ENCODE measurements around the gene TENM3. TPM values are rescaled to one million over a fixed set of nuclear protein-coding genes. Genes with fewer than 3 reads are reported as not detected.

TENM3 gene
- total RNA-seq, 2 experiments from 2014 or later = not detected

DNA sequence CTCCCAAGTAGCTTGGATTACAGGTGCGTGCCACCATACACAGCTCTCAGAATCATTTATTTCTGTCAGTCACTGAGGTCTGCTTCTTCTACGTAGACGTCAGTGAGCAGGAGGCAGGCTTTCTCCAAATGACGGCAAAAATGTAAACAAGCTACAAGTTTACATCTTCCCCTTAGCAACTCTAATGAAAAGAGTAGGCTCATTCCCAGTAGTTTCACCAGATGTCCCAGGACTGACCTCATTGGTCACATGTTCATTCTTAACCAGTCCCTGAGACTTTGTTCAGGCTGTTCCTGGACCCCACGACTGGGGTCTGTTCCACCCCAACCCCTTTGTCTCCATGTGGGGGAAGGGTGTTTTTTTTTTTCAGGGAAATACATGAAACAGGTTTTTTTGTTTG, 67.1 kb downstream of the TENM3 start:
- CTCF ChIA-PET = no interaction called here
- H3K9me3 Mint-ChIP-seq = peaks cover 7% of the 10 kb centered on the region
- no peak overlapping the region for H3K4me3 Mint-ChIP-seq
- DNase-seq = no peak
- no peaks in the 10 kb centered on the region for H3K4me1 Mint-ChIP-seq (ENCODE audit: low read depth)
- H3K27me3 Mint-ChIP-seq (ENCODE audit: low read depth) = no peaks in the 10 kb centered on the region
- intact Hi-C loops (cut with micrococcal nuclease) = no loop called here
- no peaks in the 10 kb centered on the region for H3K36me3 Mint-ChIP-seq (ENCODE audit: low read depth)
- H3K27ac Mint-ChIP-seq = no peak overlapping the region

DNA sequence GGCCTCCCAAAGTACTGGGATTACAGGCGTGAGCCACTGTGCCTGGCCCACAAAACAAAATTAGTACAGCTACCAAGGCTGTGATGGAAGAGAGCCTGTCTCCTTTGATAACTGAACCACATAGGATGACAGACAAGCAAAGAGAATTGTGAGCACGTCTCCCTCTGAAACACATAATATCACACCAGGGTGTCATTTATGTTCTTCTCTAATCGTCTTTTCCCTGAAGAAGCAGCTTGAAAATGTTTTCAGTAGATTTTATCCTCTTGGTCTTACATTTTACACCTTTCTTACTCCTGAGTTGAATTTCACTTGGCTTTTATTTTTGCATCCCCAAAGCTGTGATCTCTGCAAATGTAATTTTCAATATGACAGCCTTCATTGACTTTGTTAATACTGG, 67.8 kb downstream of the TENM3 start:
- intact Hi-C loops (cut with micrococcal nuclease) = no loop called here
- no peak overlapping the region for H3K27ac Mint-ChIP-seq
- H3K9me3 Mint-ChIP-seq = peaks cover 12% of the 10 kb centered on the region
- no peak overlapping the region for H3K4me3 Mint-ChIP-seq
- H3K36me3 Mint-ChIP-seq (ENCODE audit: low read depth) = peaks cover 2% of the 10 kb centered on the region
- CTCF ChIA-PET = no interaction called here
- DNase-seq = no peak
- no peaks in the 10 kb centered on the region for H3K27me3 Mint-ChIP-seq (ENCODE audit: low read depth)
- H3K4me1 Mint-ChIP-seq (ENCODE audit: low read depth) = no peaks in the 10 kb centered on the region

DNA sequence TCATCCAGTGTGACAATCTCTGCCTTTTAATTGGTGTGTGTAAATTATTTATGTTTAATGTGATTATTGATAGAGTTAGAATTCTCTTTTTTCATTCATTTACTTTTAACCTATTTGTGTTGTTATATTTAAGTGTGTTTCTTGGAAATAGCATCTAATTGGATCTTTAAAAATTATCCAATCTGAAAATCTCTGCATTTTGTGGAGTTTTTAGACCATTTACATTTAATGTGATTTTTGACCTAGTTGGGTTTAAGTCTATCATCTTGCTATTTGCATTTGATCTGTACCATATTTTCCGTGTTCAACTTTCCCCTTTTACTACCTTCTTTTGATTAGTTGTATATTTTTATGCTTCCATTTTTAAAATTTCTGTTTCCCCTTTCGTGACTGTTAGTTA, 71.3 kb downstream of the TENM3 start:
- Mint-ChIP-seq H3K27ac (no peak overlapping the region), H3K4me1 (ENCODE audit: low read depth) (no peaks in the 10 kb centered on the region), H3K4me3 (no peak overlapping the region), H3K9me3 (peaks cover 12% of the 10 kb centered on the region), H3K27me3 (ENCODE audit: low read depth) (no peaks in the 10 kb centered on the region), H3K36me3 (ENCODE audit: low read depth) (peaks cover 2% of the 10 kb centered on the region)
- CTCF ChIA-PET = no interaction called here
- no peak for DNase-seq
- intact Hi-C loops (cut with micrococcal nuclease) = no loop called here

DNA sequence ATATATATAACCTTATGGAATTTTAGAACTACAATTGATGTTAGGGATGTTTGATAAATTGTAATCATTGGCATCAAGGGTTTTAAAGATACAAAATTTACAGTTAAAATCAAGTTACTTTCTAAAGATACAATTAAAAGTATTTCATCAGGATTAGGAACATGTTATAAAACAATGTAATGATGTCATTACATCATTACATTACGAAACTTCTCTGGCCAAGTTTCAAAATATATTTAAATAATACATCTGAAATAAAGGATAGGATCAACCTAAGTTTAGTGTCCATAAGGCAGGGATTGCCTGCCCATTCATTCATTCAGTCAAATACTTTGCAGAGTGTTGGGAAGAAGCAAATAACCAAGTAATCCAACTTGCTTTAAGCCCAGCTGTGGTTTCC, 75.1 kb downstream of the TENM3 start:
- Mint-ChIP-seq H3K9me3 (peaks cover 12% of the 10 kb centered on the region), H3K4me3 (no peak overlapping the region), H3K27ac (no peak overlapping the region), H3K36me3 (ENCODE audit: low read depth) (peaks cover 2% of the 10 kb centered on the region), H3K27me3 (ENCODE audit: low read depth) (no peaks in the 10 kb centered on the region), H3K4me1 (ENCODE audit: low read depth) (no peaks in the 10 kb centered on the region)
- intact Hi-C loops (cut with micrococcal nuclease) = no loop called here
- DNase-seq = no peak
- CTCF ChIA-PET = no interaction called here

DNA sequence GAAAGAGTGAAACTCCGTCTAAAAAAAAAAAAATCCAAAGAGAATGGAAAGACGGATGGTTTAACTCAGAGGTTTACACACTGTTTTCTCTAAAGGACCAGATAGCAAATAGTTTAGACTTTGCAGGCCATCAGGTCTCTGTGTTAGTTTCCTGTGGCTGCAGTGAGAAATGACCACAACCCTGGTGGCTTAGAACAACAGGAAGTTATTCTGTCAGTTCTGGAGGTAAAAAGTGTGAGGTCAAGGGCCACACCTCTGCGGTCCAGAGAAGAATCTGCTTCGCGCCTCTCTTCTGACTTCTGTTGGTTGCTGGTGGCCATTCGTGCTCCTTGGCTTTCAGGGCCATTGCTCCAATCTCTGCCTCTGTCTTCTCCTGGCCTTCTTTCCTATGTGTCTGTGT, 76.9 kb downstream of the TENM3 start:
- H3K27me3 Mint-ChIP-seq (ENCODE audit: low read depth) = no peaks in the 10 kb centered on the region
- H3K4me1 Mint-ChIP-seq (ENCODE audit: low read depth) = no peaks in the 10 kb centered on the region
- peaks cover 2% of the 10 kb centered on the region for H3K36me3 Mint-ChIP-seq (ENCODE audit: low read depth)
- H3K9me3 Mint-ChIP-seq = peaks cover 5% of the 10 kb centered on the region
- H3K27ac Mint-ChIP-seq = no peak overlapping the region
- intact Hi-C loops (cut with micrococcal nuclease) = no loop called here
- H3K4me3 Mint-ChIP-seq = no peak overlapping the region
- CTCF ChIA-PET = no interaction called here
- no peak for DNase-seq

DNA sequence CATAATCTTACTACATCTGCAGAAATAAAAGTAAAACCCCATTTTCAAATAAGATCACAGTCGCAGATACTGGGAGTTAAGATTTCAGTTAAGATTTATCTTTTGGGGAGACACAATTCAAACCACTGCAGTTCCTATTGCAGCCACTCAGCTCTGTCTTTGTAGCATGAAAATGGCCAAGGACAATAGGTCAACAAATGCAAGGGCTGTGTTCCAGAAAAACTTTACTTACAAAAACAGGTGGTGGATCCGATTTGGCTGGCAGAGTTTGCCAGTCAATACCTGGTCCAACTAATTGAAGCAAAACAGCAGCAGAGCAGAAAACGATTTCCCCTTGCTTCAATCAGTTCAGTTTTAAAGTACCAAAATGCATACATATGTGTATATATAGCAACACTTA, 77.4 kb downstream of the TENM3 start:
- Mint-ChIP-seq H3K27ac (no peak overlapping the region), H3K36me3 (ENCODE audit: low read depth) (peaks cover 1% of the 10 kb centered on the region), H3K4me1 (ENCODE audit: low read depth) (no peaks in the 10 kb centered on the region), H3K9me3 (peaks cover 3% of the 10 kb centered on the region), H3K27me3 (ENCODE audit: low read depth) (no peaks in the 10 kb centered on the region), H3K4me3 (no peak overlapping the region)
- no peak for DNase-seq
- intact Hi-C loops (cut with micrococcal nuclease) = no loop called here
- CTCF ChIA-PET = no interaction called here

DNA sequence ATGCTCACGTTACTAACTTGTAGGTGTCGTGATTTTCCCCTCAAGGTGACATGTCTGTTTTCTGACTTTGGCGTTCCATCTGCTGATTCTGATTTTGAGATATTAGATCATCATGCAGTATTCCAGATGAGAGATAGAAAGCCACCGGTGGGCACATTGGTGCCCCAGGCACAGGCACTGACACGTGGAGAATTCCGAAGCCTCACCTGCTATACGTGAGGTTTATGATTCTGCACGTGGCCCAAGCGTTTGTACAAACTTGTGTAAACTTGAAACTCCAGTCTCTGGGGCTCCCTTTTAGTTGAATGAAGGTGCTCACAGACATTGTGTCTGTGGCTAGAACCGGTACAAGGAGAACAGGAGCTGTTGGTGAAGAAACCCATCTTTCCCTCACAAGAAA, 81.1 kb downstream of the TENM3 start:
- H3K27me3 Mint-ChIP-seq (ENCODE audit: low read depth) = no peaks in the 10 kb centered on the region
- no peak for DNase-seq
- H3K9me3 Mint-ChIP-seq = no peaks in the 10 kb centered on the region
- no peak overlapping the region for H3K27ac Mint-ChIP-seq
- CTCF ChIA-PET = no interaction called here
- no peaks in the 10 kb centered on the region for H3K4me1 Mint-ChIP-seq (ENCODE audit: low read depth)
- intact Hi-C loops (cut with micrococcal nuclease) = no loop called here
- no peak overlapping the region for H3K4me3 Mint-ChIP-seq
- H3K36me3 Mint-ChIP-seq (ENCODE audit: low read depth) = no peaks in the 10 kb centered on the region

DNA sequence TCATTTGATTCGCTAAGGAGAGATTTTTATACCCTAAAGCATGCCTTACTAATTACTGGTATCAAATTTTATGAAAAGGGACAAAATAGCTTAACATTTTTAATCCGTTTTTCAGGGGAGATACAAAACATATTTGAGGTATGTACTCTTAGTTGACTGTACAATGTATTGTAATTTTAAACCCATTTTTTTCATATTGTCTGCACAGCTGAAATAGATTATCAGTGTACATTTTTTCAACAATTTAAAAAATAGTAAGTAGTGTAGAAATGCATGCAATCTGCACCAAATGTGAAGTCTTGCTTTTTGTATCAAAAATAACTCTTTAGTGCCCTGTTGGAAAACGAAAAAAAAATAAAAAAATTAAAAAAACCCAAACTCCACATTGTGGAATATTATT, 82.2 kb downstream of the TENM3 start:
- Mint-ChIP-seq H3K36me3 (ENCODE audit: low read depth) (no peaks in the 10 kb centered on the region), H3K27ac (no peak overlapping the region), H3K27me3 (ENCODE audit: low read depth) (no peaks in the 10 kb centered on the region), H3K4me1 (ENCODE audit: low read depth) (no peaks in the 10 kb centered on the region), H3K9me3 (no peaks in the 10 kb centered on the region), H3K4me3 (no peak overlapping the region)
- DNase-seq = no peak
- intact Hi-C loops (cut with micrococcal nuclease) = no loop called here
- CTCF ChIA-PET = interaction anchor here (0.6 kb wide), 1 partner anchor 706 kb away, joined by 3 read pairs; no protein-coding TSS in a partner anchor

DNA sequence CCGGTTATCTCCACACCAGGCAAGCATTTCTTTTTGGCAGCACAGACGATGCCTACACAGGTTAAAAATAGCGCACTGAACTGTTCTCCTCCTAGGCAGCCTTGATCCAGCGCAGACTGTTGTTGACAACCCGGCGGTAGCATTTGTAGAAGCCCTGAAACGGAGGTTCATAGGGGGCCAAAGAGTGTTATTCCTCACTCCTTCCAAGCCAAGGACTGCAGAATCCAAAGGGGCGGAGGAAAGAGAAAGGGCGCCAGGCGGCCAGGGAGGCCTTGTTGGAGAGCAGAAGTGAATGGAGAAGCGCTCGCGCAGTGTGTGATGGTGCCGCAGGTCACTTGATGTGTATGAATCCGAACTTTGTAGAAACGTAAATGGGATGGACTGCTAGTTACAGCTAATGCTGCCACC, 82.7 kb downstream of the TENM3 start:
- CTCF ChIA-PET = interaction anchor here (0.6 kb wide), 1 partner anchor 706 kb away, joined by 3 read pairs; no protein-coding TSS in a partner anchor
- Mint-ChIP-seq H3K9me3 (no peaks in the 10 kb centered on the region), H3K27me3 (ENCODE audit: low read depth) (no peaks in the 10 kb centered on the region), H3K36me3 (ENCODE audit: low read depth) (no peaks in the 10 kb centered on the region), H3K27ac (no peak overlapping the region), H3K4me1 (ENCODE audit: low read depth) (no peaks in the 10 kb centered on the region), H3K4me3 (no peak overlapping the region)
- intact Hi-C loops (cut with micrococcal nuclease) = no loop called here
- no peak for DNase-seq

DNA sequence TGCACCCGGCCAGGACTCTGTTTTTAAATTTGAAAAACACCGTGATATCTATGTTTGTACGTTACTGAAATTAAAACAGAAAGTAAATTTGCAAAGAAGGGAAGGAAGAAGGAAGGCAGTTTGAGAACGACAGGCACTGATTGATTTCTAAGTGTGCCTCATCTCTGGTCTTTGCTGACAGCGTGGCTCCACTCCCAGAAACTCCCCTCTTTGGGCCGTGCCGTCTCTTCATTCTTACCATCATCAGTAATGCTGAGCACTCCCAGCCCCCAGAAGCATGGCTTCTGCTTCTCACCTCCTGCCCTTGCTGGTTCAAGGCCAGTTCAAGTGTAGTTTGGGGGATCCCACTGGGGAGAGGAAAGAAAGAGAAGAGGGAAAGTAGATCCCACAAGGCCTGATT, 85.3 kb downstream of the TENM3 start:
- Mint-ChIP-seq H3K36me3 (ENCODE audit: low read depth) (no peaks in the 10 kb centered on the region), H3K27ac (no peak overlapping the region), H3K9me3 (no peaks in the 10 kb centered on the region), H3K27me3 (ENCODE audit: low read depth) (no peaks in the 10 kb centered on the region), H3K4me1 (ENCODE audit: low read depth) (no peaks in the 10 kb centered on the region), H3K4me3 (no peak overlapping the region)
- no peak for DNase-seq
- intact Hi-C loops (cut with micrococcal nuclease) = no loop called here
- CTCF ChIA-PET = no interaction called here

DNA sequence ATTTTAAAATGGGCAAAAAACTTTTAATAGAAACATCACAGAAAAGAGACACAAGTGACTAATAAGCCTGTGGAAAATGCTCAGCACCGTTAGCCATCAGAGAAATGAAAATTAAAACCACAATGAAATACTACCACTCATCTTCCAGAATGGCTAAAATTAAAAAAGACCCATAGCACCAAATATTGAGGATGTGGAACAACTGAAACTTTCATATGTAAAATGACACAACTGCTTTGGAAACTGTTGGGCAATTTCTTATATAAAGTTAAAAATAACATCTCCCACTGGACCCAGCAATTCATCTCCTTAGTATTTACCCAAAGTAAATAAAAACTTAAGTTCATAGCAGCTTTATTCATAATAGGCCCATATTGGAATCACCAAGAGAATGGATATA, 94.2 kb downstream of the TENM3 start:
- no peaks in the 10 kb centered on the region for H3K36me3 Mint-ChIP-seq (ENCODE audit: low read depth)
- no peaks in the 10 kb centered on the region for H3K9me3 Mint-ChIP-seq
- CTCF ChIA-PET = no interaction called here
- intact Hi-C loops (cut with micrococcal nuclease) = no loop called here
- no peak overlapping the region for H3K4me3 Mint-ChIP-seq
- no peak for DNase-seq
- H3K27me3 Mint-ChIP-seq (ENCODE audit: low read depth) = peaks cover under 1% of the 10 kb centered on the region
- no peaks in the 10 kb centered on the region for H3K4me1 Mint-ChIP-seq (ENCODE audit: low read depth)
- no peak overlapping the region for H3K27ac Mint-ChIP-seq

DNA sequence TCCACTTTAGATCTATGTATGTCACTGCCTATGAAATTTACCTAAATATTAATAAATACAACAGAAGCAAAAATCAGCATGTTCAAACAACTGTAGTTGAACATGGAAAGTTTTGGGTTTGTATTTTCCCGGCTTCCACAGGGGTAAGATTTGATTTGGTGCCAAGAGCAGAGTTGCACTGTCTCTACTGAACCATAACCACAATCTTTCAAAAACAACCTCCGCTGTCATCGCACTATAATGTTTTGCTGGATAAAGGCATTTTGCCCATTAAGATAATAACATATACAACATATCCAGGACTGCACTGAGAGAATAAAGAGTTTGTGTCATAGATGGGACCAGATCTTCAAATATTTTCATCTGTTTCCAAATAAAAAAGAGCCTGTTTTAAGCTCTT, 94.9 kb downstream of the TENM3 start:
- Mint-ChIP-seq H3K27me3 (ENCODE audit: low read depth) (peaks cover 3% of the 10 kb centered on the region), H3K4me1 (ENCODE audit: low read depth) (no peaks in the 10 kb centered on the region), H3K27ac (no peak overlapping the region), H3K36me3 (ENCODE audit: low read depth) (no peaks in the 10 kb centered on the region), H3K4me3 (no peak overlapping the region), H3K9me3 (no peaks in the 10 kb centered on the region)
- CTCF ChIA-PET = interaction anchor here (0.6 kb wide), 1 partner anchor 680 kb away, joined by 3 read pairs; no protein-coding TSS in a partner anchor
- intact Hi-C loops (cut with micrococcal nuclease) = no loop called here
- no peak for DNase-seq

DNA sequence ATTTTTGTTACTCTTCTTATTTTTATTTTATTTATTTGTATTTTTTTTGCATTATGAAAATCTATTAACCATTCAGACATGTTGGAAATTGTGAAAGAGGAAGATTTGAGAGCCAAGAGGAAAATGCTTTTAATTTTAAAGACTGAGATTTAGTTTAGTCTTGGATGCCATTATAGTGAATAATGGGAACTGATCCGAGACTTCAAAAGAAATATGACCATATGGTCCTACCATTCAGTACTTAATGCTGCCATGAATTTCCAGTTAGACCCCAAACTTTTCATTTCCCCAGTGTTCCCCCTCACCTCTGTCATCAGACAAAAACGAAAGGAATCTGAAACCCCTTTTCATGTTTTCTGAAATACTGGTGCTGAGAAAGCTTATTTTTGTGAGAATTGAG, 95.5 kb downstream of the TENM3 start:
- Mint-ChIP-seq H3K9me3 (no peaks in the 10 kb centered on the region), H3K27me3 (ENCODE audit: low read depth) (peaks cover 8% of the 10 kb centered on the region), H3K4me1 (ENCODE audit: low read depth) (no peaks in the 10 kb centered on the region), H3K4me3 (no peak overlapping the region), H3K27ac (no peak overlapping the region), H3K36me3 (ENCODE audit: low read depth) (no peaks in the 10 kb centered on the region)
- DNase-seq = no peak
- intact Hi-C loops (cut with micrococcal nuclease) = no loop called here
- CTCF ChIA-PET = no interaction called here

DNA sequence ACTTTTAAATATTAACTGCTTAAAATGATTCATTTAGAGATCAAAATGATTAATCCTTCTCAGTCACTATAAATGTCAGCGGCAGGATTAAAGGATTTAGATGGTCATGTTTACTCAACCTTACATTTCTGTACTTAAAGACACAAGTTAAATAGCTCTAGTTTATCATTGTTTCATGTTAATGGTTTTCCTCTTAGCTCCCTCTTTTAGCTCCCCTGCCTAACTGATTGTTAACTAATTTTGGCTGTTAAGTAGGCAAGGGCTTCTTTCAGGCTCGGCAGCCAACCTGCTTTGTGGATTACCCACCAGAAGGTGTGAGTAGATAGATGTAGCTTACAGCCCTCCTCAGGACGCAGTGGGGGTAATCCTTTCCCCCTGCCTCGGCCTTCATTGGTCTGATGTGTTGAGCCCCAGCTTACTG, 96.0 kb downstream of the TENM3 start:
- H3K4me3 Mint-ChIP-seq = no peak overlapping the region
- no peak for DNase-seq
- no peaks in the 10 kb centered on the region for H3K4me1 Mint-ChIP-seq (ENCODE audit: low read depth)
- intact Hi-C loops (cut with micrococcal nuclease) = no loop called here
- CTCF ChIA-PET = no interaction called here
- H3K9me3 Mint-ChIP-seq = no peaks in the 10 kb centered on the region
- H3K27me3 Mint-ChIP-seq (ENCODE audit: low read depth) = peaks cover 9% of the 10 kb centered on the region
- H3K27ac Mint-ChIP-seq = no peak overlapping the region
- H3K36me3 Mint-ChIP-seq (ENCODE audit: low read depth) = no peaks in the 10 kb centered on the region
